ENCODE measurements around the gene IGF2BP2. TPM values are rescaled to one million over a fixed set of nuclear protein-coding genes. Genes with fewer than 3 reads are reported as not detected.

IGF2BP2 gene
- total RNA-seq, 6 donors from 2014 or later, result 11.4 to 60.3 (median 24.9) TPM

- 64% methylated on average over 1 of the region's 1 CpG for WGBS, 2 donors
- no peaks in the 10 kb centered on the region for H3K36me3 ChIP-seq
- H3K27me3 ChIP-seq, result no peaks in the 10 kb centered on the region
- DNase-seq, result no peak
- H3K4me1 ChIP-seq, result no peaks in the 10 kb centered on the region
- TF ChIP-seq EP300 (IDR thresholded peaks at IDR 0.05), result no peak
- no peak for TF ChIP-seq CTCF (IDR thresholded peaks at IDR 0.05)
- no peak for TF ChIP-seq POLR2AphosphoS5 (IDR thresholded peaks at IDR 0.05)
- no peak for TF ChIP-seq POLR2A (IDR thresholded peaks at IDR 0.05)
- H3K4me3 ChIP-seq, result no peak overlapping the region
- no peak overlapping the region for H3K27ac ChIP-seq
- no peak for ATAC-seq (ENCODE audit: low FRiP score in 2 of 2)
- H3K9me3 ChIP-seq, result no peaks in the 10 kb centered on the region
These were observed 40.4 kb upstream of the IGF2BP2 start for GRCh38 chr3:185865247-185865646.

- Histone ChIP-seq H3K27ac (no peak overlapping the region), H3K4me3 (no peak overlapping the region)
- 78 to 86% methylated on average over 3 of the region's 3 CpGs for WGBS, 2 donors
These were observed 39.9 kb upstream of the IGF2BP2 start for GRCh38 chr3:185864767-185865166.

DNA sequence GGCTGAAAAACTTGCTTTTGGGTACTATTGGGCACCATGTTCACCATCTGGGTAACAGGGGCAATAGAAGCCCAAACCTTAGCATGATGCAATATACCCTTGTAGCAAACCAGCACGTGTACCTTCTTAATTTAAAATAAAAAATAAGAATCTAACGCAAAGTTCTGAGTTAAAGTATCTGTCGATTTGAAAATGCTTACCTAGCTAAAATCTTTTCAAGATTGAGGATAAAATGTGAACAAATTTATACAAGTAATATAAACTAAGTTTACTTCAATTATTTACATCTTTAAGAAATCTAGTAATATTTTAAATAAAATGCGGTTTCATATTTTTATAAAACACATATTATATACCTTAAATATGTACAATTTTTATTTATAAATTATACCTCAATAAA, 38.1 kb upstream of the IGF2BP2 start:
- 97 to 98% methylated on average over 4 of the region's 4 CpGs for WGBS, 2 donors
- no peak for DNase-seq
- H3K27me3 ChIP-seq, result no peaks in the 10 kb centered on the region
- H3K36me3 ChIP-seq, result no peaks in the 10 kb centered on the region
- H3K4me3 ChIP-seq, result no peak overlapping the region
- no peaks in the 10 kb centered on the region for H3K9me3 ChIP-seq
- ATAC-seq (ENCODE audit: low FRiP score in 2 of 2), result no peak
- TF ChIP-seq CTCF (IDR thresholded peaks at IDR 0.05), result no peak
- TF ChIP-seq POLR2A (IDR thresholded peaks at IDR 0.05), result no peak
- TF ChIP-seq EP300 (IDR thresholded peaks at IDR 0.05), result no peak
- no peak for TF ChIP-seq POLR2AphosphoS5 (IDR thresholded peaks at IDR 0.05)
- no peak overlapping the region for H3K27ac ChIP-seq
- no peaks in the 10 kb centered on the region for H3K4me1 ChIP-seq

More at GRCh38 chr3:185864767-185865166, 39.9 kb upstream of the IGF2BP2 start:
- H3K4me1 ChIP-seq, result no peaks in the 10 kb centered on the region
- no peaks in the 10 kb centered on the region for H3K36me3 ChIP-seq
- no peaks in the 10 kb centered on the region for H3K9me3 ChIP-seq
- H3K27me3 ChIP-seq, result no peaks in the 10 kb centered on the region
- TF ChIP-seq EP300 (IDR thresholded peaks at IDR 0.05) (no peak), POLR2A (IDR thresholded peaks at IDR 0.05) (no peak), CTCF (IDR thresholded peaks at IDR 0.05) (no peak)
- ATAC-seq (ENCODE audit: low FRiP score in 2 of 2) (no peak), DNase-seq (no peak)

DNA sequence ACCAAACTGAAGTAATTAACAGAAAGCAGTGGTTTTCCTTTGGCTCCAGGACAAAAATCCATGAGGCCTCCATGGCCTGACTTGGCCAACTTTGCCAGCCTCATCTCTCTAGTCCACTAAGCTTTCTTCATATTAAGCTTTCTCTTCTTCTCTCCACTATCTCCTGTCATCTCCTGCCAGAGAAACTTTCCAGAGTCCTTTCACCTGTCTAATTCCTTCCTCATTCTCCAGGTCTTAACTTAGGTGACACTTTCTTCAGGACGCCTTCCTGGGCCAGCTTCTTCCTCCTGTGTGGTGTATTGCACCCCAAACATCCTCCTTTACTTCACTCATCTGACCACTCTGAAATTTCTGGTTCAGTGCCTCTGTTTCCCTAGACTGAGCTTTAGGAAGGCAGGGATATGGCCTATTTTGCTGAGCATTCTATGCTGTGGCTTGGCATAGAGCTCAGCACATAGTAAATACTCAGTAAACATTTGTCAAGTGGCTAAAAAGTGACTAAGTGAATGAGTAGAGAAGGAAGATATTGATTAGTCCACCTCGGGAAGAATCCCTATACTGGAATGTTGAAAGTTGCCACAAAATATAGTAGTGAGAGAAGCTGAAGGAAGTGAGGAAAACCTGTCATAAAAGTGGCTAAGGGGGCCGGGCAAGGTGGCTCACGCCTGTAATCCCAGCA, 34.6 kb upstream of the IGF2BP2 start:
- H3K4me3 ChIP-seq, result no peak overlapping the region
- DNase-seq (no peak), ATAC-seq (ENCODE audit: low FRiP score in 2 of 2) (no peak)
- no peaks in the 10 kb centered on the region for H3K36me3 ChIP-seq
- peaks cover 6 to 11% (median 8%) of the 10 kb centered on the region in 4 donors for H3K9me3 ChIP-seq
- H3K27me3 ChIP-seq, result no peaks in the 10 kb centered on the region
- TF ChIP-seq CTCF (IDR thresholded peaks at IDR 0.05) (no peak), EP300 (IDR thresholded peaks at IDR 0.05) (no peak), POLR2A (IDR thresholded peaks at IDR 0.05) (no peak)
- no peak overlapping the region for H3K27ac ChIP-seq
- WGBS, 2 donors, result 86% methylated on average over 4 of the region's 4 CpGs
- H3K4me1 ChIP-seq, result no peaks in the 10 kb centered on the region

Measured in upper lobe of left lung (tissue), 6 donors.